LNCaP clone FGC (cell line): ENCODE measurements around the gene C2CD4C.

Experiments used
- DNase-seq: peaks from one replicate; pipeline ENCODE4 v3.0.0-alpha.2; 2011; ENCODE audit warnings: low read depth
- H3K4me3 ChIP-seq: 2 replicates; pipeline ENCODE4 v1.5.1; 2011; ENCODE audit warnings: mild to moderate bottlenecking, low read depth, low read length, control low read depth
- TF ChIP-seq, protein P1 (sequence below): IDR thresholded peaks from 2 replicates; pipeline ENCODE4 v1.5.1; 2012; ENCODE audit warnings: mild to moderate bottlenecking; ENCODE audit not compliant: control insufficient read depth, insufficient read depth; ENCODE audit errors: extremely low read depth

Gene C2CD4C

GRCh38 chr19:401866-402511 lies 7.0 kb downstream of the C2CD4C start:
- DNase-seq = no peak
- TF ChIP-seq, protein P1, sequence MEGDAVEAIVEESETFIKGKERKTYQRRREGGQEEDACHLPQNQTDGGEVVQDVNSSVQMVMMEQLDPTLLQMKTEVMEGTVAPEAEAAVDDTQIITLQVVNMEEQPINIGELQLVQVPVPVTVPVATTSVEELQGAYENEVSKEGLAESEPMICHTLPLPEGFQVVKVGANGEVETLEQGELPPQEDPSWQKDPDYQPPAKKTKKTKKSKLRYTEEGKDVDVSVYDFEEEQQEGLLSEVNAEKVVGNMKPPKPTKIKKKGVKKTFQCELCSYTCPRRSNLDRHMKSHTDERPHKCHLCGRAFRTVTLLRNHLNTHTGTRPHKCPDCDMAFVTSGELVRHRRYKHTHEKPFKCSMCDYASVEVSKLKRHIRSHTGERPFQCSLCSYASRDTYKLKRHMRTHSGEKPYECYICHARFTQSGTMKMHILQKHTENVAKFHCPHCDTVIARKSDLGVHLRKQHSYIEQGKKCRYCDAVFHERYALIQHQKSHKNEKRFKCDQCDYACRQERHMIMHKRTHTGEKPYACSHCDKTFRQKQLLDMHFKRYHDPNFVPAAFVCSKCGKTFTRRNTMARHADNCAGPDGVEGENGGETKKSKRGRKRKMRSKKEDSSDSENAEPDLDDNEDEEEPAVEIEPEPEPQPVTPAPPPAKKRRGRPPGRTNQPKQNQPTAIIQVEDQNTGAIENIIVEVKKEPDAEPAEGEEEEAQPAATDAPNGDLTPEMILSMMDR = no peak
- no peak overlapping the region for H3K4me3 ChIP-seq

GRCh38 chr19:400976-401865 lies 7.7 kb downstream of the C2CD4C start:
- TF ChIP-seq, protein P1 = no peak
- no peak overlapping the region for H3K4me3 ChIP-seq
- no peak for DNase-seq

- H3K4me3 ChIP-seq = no peak overlapping the region
- TF ChIP-seq, protein P1 = no peak
- DNase-seq = no peak
Measured at GRCh38 chr19:399370-399769, 9.6 kb downstream of the C2CD4C start.

- H3K4me3 ChIP-seq = no peak overlapping the region
- no peak for DNase-seq
- TF ChIP-seq, protein P1 = no peak
Measured at GRCh38 chr19:398719-399118, 10.2 kb downstream of the C2CD4C start.

DNA sequence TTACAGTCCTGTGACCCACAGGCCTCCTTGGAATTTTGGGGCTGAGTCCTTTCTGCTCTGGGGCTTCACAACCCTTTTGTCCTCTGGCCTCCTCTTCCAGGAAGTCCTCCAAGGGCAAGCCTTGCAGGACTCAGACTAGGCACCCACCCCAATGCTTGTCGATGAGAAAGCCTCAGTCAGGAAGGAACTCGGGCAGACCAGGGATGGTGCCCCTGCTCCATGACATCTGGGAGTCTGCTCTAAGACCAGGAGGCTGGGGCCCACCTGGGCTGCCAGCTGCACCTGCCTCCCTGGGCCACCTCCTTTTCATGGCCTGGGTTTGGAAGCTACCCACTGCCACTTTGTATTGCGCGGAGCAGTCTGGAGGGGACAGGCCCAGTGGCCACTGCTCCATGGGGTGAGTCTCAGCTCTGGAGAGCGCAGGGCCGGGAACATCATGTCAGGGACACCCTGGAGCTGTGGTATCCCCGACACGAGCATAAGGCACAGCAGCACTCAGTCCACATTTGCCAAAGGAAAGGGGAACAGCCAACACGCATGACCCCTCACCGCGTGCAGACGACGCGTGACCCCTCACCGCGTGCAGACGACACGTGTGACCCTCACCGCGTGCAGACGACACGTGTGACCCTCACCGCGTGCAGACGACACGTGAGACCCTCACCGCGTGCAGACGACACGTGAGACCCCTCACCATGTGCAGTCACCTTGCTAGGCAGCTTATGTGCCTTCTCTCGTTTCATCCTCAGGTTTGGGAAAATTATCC lies 10.8 kb downstream of the C2CD4C start:
- TF ChIP-seq, protein P1 = no peak

GRCh38 chr19:397321-397720 lies 11.6 kb downstream of the C2CD4C start:
- no peak overlapping the region for H3K4me3 ChIP-seq
- TF ChIP-seq, protein P1 = no peak
- no peak for DNase-seq

More for the DNA sequence above, 10.8 kb downstream of the C2CD4C start:
- no peak overlapping the region for H3K4me3 ChIP-seq
- DNase-seq = no peak
